Measurements from ENCODE around the gene MBD3L3. TPM values are rescaled to one million over a fixed set of nuclear protein-coding genes. Genes with fewer than 3 reads are reported as not detected.

MBD3L3 gene
- total RNA-seq, 2 experiments from 2014 or later = not detected

Other genes starting within 250 kb of the MBD3L3 start
- gene ADGRE1, start 171.1 kb downstream of the MBD3L3 start, total RNA-seq = under 1 TPM; 0.44 TPM
- gene MBD3L2B, start 37.2 kb downstream of the MBD3L3 start, total RNA-seq = not detected
- not detected for gene MBD3L5, start 28.1 kb downstream of the MBD3L3 start, total RNA-seq
- not detected for gene MBD3L4, start 18.5 kb downstream of the MBD3L3 start, total RNA-seq
- not detected for gene MBD3L2, start 9.4 kb downstream of the MBD3L3 start, total RNA-seq
- gene ZNF557, start 11.0 kb upstream of the MBD3L3 start, total RNA-seq = 1 to 10 TPM; 9.5 to 9.9 TPM
- gene INSR, start 235.7 kb upstream of the MBD3L3 start, total RNA-seq = 1 to 10 TPM in 1 of 2 experiments, under 1 TPM in 1; 0.99 to 2.0 TPM

Data from activated CD8-positive, alpha-beta memory T cell treated with anti-CD3 and anti-CD28 coated beads for 36 hours (primary cell).